Measurements from ENCODE around the gene RYR1. TPM values are rescaled to one million over a fixed set of nuclear protein-coding genes. Genes with fewer than 3 reads are reported as not detected.
"Not testable (repeated sequence)": the region's sequence is repeated elsewhere in the genome, so short reads cannot be mapped to it uniquely, and the experiment has no call there.

Gene RYR1
- total RNA-seq, 1 experiment from 2014 or later = 0.27 TPM

DNA sequence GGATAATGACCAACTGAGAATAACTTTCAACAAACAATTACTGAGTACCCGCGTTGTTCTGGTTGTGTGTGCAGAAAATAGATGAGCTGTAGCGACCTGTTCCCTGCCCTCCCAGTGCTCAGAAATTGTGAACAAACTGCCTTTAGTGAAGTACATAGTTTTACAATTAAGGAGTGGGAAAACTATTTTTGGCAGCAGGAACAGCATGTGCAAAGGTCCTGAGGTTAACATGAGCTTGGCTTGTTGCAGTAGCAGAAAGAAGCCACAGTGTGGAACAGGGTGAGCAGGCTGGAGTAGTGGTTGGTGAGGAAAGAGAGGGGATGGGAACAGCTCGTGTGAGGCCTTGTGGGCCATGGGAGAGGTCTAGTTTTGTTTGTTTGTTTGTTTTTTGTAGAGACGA, 16.0 kb downstream of the RYR1 start:
- DNase-seq (ENCODE audit: low spot score) = no peak
- in situ Hi-C loops (cut with HindIII; ENCODE audit: low sequenced_read_pairs) = no loop called here

DNA sequence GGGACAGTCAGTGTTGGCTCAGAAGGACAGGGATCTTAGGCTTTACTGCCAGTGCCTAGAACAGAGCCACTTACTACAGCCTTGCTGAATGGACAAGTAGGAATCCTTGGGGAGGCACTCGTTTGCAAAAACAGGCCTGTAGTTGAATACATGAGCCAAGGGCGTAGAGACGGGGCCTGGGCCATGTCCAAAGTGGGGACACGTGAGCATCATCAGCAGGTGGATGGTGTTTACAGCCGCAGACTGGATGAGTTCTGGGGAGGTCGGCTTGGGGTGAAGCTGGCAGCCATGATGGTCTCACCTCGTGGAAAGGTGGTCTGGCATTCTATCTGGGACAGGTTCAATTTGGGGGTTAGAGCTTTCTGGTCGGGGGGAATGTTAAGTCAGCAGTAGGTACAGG, 17.5 kb downstream of the RYR1 start:
- in situ Hi-C loops (cut with HindIII; ENCODE audit: low sequenced_read_pairs) = no loop called here

DNA sequence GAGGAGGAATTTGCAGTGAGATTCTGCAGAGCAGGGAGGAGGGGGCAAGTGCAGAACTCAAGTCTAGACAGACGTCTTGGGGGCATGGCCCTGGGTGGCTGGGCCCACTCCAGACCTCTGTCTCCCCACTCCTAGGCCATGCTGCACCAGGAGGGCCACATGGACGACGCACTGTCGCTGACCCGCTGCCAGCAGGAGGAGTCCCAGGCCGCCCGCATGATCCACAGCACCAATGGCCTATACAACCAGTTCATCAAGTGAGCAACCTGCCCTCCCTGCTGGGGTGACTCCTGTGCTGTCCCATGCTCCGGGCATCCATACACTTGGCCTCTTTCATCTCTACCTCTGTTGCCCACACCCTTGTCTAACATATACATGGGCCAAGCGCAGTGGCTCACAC, 18.1 kb downstream of the RYR1 start:
- DNase-seq (ENCODE audit: low spot score) = no peak
- in situ Hi-C loops (cut with HindIII; ENCODE audit: low sequenced_read_pairs) = no loop called here

More for the DNA sequence above, 17.5 kb downstream of the RYR1 start:
- DNase-seq (ENCODE audit: low spot score) = no peak

DNA sequence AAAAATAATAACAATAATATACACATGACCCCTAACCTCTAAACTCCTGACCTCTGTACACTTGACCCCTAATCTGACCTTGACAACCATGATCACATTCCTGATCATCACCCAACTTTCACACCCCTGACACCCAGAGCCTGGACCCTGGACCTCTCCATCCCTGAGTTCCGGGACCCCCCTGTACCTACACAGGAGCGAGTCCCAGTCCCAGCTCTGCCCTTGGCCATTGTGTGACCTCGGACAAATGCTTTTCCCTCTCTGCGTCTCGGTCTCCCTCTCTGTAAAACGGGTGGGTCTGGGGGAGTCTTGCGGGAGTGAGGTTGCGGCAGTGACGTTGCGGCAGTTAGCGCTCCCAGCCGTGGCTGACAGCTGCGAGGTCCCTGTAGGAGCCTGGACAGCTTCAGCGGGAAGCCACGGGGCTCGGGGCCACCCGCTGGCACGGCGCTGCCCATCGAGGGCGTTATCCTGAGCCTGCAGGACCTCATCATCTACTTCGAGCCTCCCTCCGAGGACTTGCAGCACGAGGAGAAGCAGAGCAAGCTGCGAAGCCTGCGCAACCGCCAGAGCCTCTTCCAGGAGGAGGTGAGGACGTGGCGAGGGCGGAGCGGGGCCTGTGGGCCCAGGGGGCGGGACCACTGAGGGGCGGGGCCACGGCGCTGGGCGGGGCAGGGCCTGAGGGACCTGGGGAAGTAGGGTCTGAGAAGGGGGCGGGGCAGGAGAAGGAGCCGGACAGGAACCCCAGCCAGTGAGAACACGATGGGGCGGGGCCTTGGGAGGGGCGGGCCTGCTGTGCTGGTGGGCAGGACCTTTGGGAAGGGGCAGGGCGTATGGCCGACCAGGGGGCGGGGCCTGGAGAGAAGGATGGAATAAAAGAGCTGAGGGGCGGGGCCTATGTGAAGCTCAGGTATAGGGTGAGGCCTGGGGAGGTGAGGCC, 19.2 kb downstream of the RYR1 start:
- DNase-seq (ENCODE audit: low spot score) = no peak
- in situ Hi-C loops (cut with HindIII; ENCODE audit: low sequenced_read_pairs) = no loop called here

DNA sequence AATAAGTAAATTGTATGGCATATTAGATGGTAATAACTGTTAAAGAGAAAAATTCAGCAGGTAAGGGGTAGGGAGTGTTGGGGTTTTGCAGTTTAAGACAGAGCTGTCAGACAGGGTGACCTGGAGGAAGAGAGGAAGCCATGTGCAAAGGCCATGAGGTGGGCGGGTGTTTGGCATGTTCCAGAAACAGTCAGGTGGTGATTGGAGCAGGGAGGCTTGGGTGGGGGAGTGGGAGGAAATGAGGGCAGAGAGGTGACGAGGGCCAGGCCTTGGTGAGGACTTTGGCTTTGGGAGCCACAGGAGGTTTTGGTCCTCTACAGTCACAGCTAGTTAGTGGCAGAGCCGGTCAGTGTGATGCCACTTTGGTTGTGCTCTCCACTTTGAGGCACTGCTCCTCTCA, 20.1 kb downstream of the RYR1 start:
- in situ Hi-C loops (cut with HindIII; ENCODE audit: low sequenced_read_pairs) = no loop called here
- DNase-seq (ENCODE audit: low spot score) = no peak

DNA sequence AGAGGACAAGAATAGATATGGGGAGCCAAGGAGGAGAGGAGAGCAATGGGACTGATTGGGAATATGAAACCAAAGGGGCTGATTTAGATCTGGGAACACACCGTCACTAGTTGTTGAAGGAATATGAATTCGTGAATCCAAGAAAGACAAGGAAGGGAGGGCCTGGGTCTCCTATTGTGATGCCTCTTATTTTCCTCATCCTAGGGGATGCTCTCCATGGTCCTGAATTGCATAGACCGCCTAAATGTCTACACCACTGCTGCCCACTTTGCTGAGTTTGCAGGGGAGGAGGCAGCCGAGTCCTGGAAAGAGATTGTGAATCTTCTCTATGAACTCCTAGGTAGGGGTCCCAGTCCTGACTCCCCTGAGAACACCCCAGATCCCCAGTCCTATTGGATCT, 21.5 kb downstream of the RYR1 start:
- in situ Hi-C loops (cut with HindIII; ENCODE audit: low sequenced_read_pairs) = no loop called here
- DNase-seq (ENCODE audit: low spot score) = no peak

DNA sequence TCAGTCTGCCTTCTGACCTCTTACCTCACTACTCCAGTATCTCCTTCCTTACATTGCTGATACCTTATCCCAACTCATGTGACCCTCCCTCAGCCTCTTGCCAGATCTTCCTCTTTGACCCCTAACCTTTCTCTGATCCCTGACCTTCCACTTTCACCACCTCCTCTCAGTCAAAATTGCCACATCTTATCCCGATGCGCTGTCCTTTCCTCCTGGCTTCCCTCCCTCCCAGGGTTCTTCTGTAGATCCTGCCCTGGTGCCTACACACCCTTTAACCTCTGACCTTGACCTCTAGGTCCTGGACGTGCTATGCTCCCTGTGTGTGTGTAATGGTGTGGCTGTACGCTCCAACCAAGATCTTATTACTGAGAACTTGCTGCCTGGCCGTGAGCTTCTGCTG, 23.7 kb downstream of the RYR1 start:
- no peak for DNase-seq (ENCODE audit: low spot score)
- in situ Hi-C loops (cut with HindIII; ENCODE audit: low sequenced_read_pairs) = no loop called here

DNA sequence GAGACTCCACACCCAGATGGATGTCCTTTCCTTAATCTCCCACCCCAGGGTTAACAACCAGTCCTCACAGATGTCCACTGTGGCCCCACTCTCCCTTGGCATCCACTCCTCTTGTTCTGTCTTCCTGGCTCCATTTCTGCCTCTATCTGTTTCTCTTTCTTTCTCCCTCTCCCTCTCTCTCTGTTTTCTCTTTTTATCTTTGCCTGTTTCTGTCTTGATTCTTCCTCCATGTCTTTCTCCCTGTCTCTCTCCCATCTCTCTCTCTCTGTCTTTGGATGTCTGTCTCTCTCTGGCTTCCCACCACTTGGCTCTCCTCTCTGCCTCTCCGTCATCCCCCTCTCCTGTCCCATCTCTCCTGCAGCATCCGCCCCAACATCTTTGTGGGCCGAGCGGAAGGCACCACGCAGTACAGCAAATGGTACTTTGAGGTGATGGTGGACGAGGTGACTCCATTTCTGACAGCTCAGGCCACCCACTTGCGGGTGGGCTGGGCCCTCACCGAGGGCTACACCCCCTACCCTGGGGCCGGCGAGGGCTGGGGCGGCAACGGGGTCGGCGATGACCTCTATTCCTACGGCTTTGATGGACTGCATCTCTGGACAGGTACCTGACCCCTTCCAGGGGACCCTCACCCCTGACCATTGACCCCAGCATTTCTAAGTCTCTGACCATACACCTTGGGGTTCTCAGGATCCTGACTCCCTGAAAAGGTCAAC, 24.4 kb downstream of the RYR1 start:
- DNase-seq (ENCODE audit: low spot score) = no peak
- in situ Hi-C loops (cut with HindIII; ENCODE audit: low sequenced_read_pairs) = no loop called here

DNA sequence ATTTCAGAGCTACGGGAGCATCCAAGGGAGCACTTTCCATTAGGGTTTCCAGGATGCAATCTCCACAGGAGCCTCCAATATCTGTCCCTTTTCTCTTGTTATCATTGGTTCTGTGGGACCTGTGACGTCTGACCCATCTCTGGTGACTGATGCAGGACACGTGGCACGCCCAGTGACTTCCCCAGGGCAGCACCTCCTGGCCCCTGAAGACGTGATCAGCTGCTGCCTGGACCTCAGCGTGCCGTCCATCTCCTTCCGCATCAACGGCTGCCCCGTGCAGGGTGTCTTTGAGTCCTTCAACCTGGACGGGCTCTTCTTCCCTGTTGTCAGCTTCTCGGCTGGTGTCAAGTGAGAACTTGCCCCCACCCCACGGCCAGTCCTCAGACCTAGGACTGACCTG, 25.5 kb downstream of the RYR1 start:
- no peak for DNase-seq (ENCODE audit: low spot score)
- in situ Hi-C loops (cut with HindIII; ENCODE audit: low sequenced_read_pairs) = no loop called here

DNA sequence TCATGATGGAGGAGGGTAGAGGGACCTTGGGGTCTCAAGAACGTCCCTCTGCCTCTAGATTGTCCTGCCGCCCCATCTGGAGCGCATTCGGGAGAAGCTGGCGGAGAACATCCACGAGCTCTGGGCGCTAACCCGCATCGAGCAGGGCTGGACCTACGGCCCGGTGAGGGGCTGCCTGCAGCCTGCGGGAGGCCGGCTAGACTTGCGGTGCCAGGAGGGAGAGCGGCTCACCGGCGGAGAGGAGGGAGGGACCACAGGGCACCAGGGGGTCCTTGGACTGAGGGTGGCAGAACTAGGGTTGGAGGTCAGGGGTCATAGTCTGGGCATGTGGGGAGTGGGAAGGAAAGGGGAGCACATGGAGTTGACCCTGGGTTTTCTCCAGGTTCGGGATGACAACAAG, 29.9 kb downstream of the RYR1 start:
- DNase-seq (ENCODE audit: low spot score) = no peak
- in situ Hi-C loops (cut with HindIII; ENCODE audit: low sequenced_read_pairs) = no loop called here

DNA sequence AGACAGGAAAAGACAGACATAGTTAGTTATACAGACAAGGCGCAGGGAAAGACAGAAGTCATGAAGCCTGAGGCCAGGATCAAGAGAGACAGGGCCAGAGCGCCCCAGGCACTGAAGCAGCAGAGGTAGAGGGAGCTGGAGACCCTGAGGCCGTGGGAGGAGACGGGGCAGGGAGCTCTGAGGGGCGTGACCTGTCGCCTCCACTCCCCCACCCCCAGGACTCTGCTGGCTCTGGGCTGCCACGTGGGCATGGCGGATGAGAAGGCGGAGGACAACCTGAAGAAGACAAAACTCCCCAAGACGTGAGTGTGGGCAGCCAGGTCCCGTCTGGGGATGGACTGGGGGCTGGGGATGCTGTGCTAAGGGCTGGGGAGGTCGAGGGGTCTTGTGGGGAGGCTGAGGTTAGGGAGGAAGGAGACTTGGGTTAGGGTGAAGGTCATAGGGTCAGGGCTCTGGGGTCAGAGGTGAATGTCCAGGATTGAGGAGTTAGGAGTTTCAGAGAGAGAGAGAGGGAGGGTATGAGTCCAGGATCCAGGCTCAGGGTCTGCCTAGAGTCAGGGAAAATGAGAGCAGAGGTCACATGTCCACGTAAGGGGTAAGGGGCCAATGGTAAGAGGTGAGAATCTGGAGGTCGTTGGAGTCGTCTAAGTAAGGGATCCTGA, 31.1 kb downstream of the RYR1 start:
- no peak for DNase-seq (ENCODE audit: low spot score)
- in situ Hi-C loops (cut with HindIII; ENCODE audit: low sequenced_read_pairs) = no loop called here

DNA sequence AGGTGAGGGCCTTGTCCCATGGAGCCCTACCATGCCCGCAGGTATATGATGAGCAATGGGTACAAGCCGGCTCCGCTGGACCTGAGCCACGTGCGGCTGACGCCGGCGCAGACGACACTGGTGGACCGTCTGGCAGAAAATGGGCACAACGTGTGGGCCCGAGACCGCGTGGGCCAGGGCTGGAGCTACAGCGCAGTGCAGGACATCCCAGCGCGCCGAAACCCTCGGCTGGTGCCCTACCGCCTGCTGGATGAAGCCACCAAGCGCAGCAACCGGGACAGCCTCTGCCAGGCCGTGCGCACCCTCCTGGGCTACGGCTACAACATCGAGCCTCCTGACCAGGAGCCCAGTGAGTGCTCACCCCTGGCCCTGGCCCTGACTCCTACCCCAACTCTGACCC, 32.6 kb downstream of the RYR1 start:
- no peak for DNase-seq (ENCODE audit: low spot score)
- in situ Hi-C loops (cut with HindIII; ENCODE audit: low sequenced_read_pairs) = no loop called here

DNA sequence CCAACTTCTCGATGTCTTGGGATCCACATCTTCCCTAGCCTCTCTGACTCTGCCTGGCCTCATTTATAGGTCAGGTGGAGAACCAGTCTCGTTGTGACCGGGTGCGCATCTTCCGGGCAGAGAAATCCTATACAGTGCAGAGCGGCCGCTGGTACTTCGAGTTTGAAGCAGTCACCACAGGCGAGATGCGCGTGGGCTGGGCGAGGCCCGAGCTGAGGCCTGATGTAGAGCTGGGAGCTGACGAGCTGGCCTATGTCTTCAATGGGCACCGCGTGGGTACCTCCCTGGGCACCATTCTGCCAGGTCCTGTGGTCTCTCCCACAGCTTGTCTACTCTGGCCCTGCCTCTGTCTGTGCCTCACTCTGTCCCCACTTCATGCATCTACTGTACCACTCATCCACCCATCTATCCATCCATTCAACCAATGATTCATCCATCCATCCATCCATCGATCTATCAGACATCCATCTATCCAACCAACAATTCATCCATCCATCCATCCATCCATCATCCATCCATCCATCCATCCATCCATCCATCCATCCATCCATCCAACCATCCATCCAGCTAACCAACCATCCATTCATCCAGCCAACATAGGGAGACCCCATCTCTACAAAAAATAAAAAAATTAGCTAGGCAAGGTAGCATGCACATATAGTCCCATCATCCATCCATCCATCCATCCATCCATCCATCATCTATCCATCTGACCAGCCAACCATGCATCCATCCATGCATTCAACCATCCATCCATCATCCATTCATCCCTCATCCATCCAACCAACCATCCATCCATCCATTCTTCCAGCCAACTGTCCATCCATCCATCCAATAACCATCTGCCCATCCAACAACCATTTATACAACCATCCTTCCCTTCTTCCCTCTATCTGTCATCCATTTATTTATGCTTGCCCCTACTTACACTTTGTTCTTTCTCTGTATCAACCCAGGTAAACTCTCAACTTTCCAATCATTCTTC, 34.3 kb downstream of the RYR1 start:
- in situ Hi-C loops (cut with HindIII; ENCODE audit: low sequenced_read_pairs) = no loop called here

DNA sequence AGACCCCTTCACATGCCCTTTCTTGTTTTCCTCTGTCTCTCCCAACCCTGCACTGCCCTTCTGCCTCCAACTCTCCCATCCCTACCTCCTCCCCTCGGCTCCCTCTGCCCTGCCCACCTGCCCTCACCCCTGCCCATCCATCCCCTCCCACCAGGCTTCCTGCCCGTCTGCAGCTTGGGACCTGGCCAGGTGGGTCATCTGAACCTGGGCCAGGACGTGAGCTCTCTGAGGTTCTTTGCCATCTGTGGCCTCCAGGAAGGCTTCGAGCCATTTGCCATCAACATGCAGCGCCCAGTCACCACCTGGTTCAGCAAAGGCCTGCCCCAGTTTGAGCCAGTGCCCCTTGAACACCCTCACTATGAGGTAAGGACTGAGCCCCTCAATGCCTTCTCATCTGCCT, 35.7 kb downstream of the RYR1 start:
- in situ Hi-C loops (cut with HindIII; ENCODE audit: low sequenced_read_pairs) = no loop called here
- DNase-seq (ENCODE audit: low spot score) = peak; percentile 37

More for the DNA sequence above, 34.3 kb downstream of the RYR1 start:
- no peak for DNase-seq (ENCODE audit: low spot score)

DNA sequence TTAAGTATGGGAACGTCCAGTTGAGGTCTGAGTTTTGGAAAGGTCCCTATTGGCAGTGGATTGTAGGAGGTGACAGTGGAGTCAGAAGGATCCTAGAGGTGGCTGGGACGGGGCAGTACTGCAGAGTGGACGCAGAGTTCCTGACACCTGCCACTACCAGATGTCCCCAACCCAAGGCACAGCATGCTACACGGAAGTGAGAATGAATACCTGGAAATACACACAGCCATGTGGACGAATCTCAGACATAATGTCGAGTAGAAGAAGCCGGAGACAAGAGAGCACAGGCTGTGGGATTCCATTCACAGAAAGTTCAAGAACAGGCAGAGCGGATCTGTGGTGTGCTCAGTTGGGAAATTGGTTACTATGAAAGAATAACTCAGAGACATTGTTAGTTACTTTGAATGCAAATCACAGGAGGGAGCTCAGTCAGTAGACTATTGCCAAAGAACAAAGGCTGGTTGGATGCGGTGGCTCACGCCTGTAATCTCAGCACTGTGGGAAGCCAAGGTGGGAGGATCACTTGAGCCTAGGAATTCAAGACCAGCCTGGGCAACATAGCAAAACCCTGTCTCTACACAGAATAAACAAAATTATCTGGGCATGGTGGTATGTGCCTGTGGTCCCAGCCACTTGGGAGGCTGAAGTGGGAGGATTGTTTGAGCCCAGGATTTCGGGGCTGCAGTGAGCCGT, 37.4 kb downstream of the RYR1 start:
- DNase-seq (ENCODE audit: low spot score) = peak; percentile 64
- in situ Hi-C loops (cut with HindIII; ENCODE audit: low sequenced_read_pairs) = no loop called here

DNA sequence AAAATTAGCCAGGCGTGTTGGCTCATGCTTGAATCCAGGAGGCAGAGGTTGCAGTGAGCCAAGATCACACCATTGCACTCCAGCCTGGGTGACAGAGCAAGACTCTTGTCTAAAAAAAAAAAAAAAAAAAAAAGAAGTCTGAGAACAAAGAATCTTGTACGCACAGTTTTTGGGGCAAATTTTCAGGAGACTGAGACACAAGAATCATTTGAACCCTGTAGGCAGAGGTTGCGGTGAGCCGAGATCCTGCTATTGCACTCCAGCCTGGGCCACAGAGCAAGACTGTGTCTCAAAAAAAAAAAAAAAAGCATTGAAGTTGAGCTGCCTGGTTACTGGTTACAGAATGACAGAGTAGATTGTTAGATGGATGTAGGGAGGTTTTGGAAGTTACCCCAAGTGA, 39.2 kb downstream of the RYR1 start:
- in situ Hi-C loops (cut with HindIII; ENCODE audit: low sequenced_read_pairs); DNase-seq (ENCODE audit: low spot score): not testable (repeated sequence)

DNA sequence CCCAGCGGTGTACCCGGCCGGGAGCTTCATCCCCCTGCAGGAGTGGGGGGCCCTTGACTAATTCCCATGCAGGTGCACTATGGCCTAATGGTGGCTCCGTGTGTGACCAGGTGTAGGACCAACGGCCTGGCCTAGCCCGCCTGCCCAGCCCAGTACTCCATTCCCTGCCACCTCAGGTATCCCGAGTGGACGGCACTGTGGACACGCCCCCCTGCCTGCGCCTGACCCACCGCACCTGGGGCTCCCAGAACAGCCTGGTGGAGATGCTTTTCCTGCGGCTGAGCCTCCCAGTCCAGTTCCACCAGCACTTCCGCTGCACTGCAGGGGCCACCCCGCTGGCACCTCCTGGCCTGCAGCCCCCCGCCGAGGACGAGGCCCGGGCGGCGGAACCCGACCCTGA, 39.7 kb downstream of the RYR1 start:
- DNase-seq (ENCODE audit: low spot score) = no peak
- in situ Hi-C loops (cut with HindIII; ENCODE audit: low sequenced_read_pairs) = no loop called here

DNA sequence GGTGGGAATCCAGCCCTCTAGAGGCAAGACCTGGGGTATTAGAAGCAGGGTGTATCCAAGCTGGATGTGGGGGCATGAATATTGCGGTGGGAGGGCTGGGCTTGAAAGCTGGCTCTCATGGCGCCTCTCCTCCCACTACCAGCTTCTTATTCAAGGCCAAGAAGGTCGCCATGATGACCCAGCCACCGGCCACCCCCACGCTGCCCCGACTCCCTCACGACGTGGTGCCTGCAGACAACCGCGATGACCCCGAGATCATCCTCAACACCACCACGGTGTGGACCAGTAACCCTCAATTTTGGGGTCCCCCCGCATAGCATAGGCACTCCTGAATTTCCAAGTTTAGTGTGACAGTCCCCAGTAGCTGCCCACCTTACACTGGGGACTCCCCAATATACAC, 41.7 kb downstream of the RYR1 start:
- DNase-seq (ENCODE audit: low spot score) = no peak
- in situ Hi-C loops (cut with HindIII; ENCODE audit: low sequenced_read_pairs) = no loop called here

All from G401 (cell line).